HepG2 (cell line): ENCODE results near the gene CHN2. TPM values are rescaled to one million over a fixed set of nuclear protein-coding genes. Genes with fewer than 3 reads are reported as not detected.

Experiments
- FOXO1 ChIP-seq: sonication (generic); formaldehyde crosslinking; IDR thresholded peaks from 2 replicates; pipeline ENCODE4 v1.4.0; 2020; ENCODE audit warnings: missing genetic modification reagents
- HOMEZ ChIP-seq: IDR thresholded peaks from 2 replicates; pipeline ENCODE4 v1.6.1; 2016; ENCODE audit warnings: low read depth
- KDM5B ChIP-seq: sonication (generic); formaldehyde crosslinking; IDR thresholded peaks from 2 replicates; pipeline ENCODE4 v1.4.0; 2020; ENCODE audit warnings: missing genetic modification reagents, mild to moderate bottlenecking, borderline replicate concordance
- LCORL ChIP-seq, 2 experiments: fragments of 450-650 bp in 1 of 2; sonication (generic) in 1 of 2; formaldehyde crosslinking in 1 of 2; IDR thresholded peaks; 2 replicates each; pipeline versions ENCODE4 v1.5.0 to v1.6.1; 2017 to 2020; ENCODE audit warnings: antibody characterized with exemption in 1 of 2, missing genetic modification reagents in 1 of 2
- MIER3 ChIP-seq: IDR thresholded peaks from 2 replicates; pipeline ENCODE4 v1.6.1; 2016; ENCODE audit warnings: missing compliant biosample characterization, borderline replicate concordance
- MTERF4 ChIP-seq: sonication (generic); formaldehyde crosslinking; IDR thresholded peaks from 2 replicates; pipeline ENCODE4 v1.8.0; 2023; ENCODE audit warnings: mild to moderate bottlenecking, missing genetic modification reagents
- SMAD9 ChIP-seq: sonication (generic); formaldehyde crosslinking; IDR thresholded peaks from 2 replicates; pipeline ENCODE4 v1.5.1; 2020; ENCODE audit warnings: mild to moderate bottlenecking, missing genetic modification reagents
- STAT5B ChIP-seq: sonication (generic); formaldehyde crosslinking; IDR thresholded peaks from 2 replicates; pipeline ENCODE4 v1.4.0; 2020; ENCODE audit warnings: missing genetic modification reagents
- ZHX2 ChIP-seq, 2 experiments: sonication (generic) in 1 of 2; formaldehyde crosslinking in 1 of 2; IDR thresholded peaks; 2 replicates each; pipeline versions ENCODE4 v1.6.1 to v1.9.0; 2014 to 2022; ENCODE audit warnings: antibody characterized with exemption in 1 of 2, borderline replicate concordance in 1 of 2, inconsistent platforms in 1 of 2, low read depth in 1 of 2, missing genetic modification reagents in 1 of 2
- ZNF160 ChIP-seq: sonication (generic); formaldehyde crosslinking; IDR thresholded peaks from 2 replicates; pipeline ENCODE4 v1.8.0; 2022; ENCODE audit warnings: mild to moderate bottlenecking, inconsistent platforms, missing genetic modification reagents
- ZNF33B ChIP-seq: sonication (generic); formaldehyde crosslinking; IDR thresholded peaks from 2 replicates; pipeline ENCODE4 v1.5.1; 2020; ENCODE audit warnings: mild to moderate bottlenecking, missing genetic modification reagents
- ZNF674 ChIP-seq: sonication (generic); formaldehyde crosslinking; IDR thresholded peaks from 2 replicates; pipeline ENCODE4 v1.5.0; 2020; ENCODE audit warnings: low read depth, mild to moderate bottlenecking, missing genetic modification reagents
- ZNF780A ChIP-seq: sonication (generic); formaldehyde crosslinking; IDR thresholded peaks from 2 replicates; pipeline ENCODE4 v1.8.0; 2022; ENCODE audit warnings: mild to moderate bottlenecking, missing genetic modification reagents, moderate library complexity
- polyA plus RNA-seq, 8 experiments: library from polyadenylated mRNA; depleted of rRNA in 3 of 8; stranded (reverse) in 7 of 8; unstranded in 1 of 8; fragments of >200 nt; fragmentation: Illumina TruSeq in 4 of 8; extraction: Trizol in 4 of 8; gene quantifications; 2 replicates each; pipeline versions ENCODE4 v1.2.1 to v1.2.3, GENCODE V29; 2011 to 2016; ENCODE audit warnings: low read depth in 4 of 8, missing spikeins in 1 of 8, mixed read lengths in 1 of 8; ENCODE audit not compliant: insufficient read depth in 1 of 8
- total RNA-seq, 5 experiments: library from RNA; depleted of rRNA; stranded (reverse); fragments of >200 nt; fragmentation: Illumina TruSeq; extraction: Trizol; gene quantifications; 2 replicates each; pipeline ENCODE4 v1.2.3, GENCODE V29; 2016; ENCODE audit warnings: low read depth in 1 of 5

CHN2 gene
- total and polyA plus RNA-seq, 2 of the 13 experiments (the other 11 are each of a cell fraction or from before 2014, with no cell fraction given), result 23.5 to 30.5 TPM

- TF ChIP-seq ZHX2 (IDR thresholded peaks at IDR 0.05; ENCODE audit: low read depth), result no peak
- TF ChIP-seq ZHX2 (CRISPR knock-in tag; IDR thresholded peaks at IDR 0.05; ENCODE audit: borderline replicate concordance), result no peak
- TF ChIP-seq ZNF33B, result no peak
- TF ChIP-seq MIER3 (CRISPR knock-in tag), result no peak
- TF ChIP-seq LCORL (IDR thresholded peaks at IDR 0.05), result no peak
- no peak for TF ChIP-seq LCORL (CRISPR knock-in tag; IDR thresholded peaks at IDR 0.05)
- TF ChIP-seq SMAD9 (CRISPR knock-in tag), result no peak
- TF ChIP-seq STAT5B (CRISPR knock-in tag), result no peak
- TF ChIP-seq ZNF674 (CRISPR knock-in tag), result no peak
- TF ChIP-seq MTERF4 (CRISPR knock-in tag), result no peak
- TF ChIP-seq ZNF780A, result no peak
- no peak for TF ChIP-seq HOMEZ (CRISPR knock-in tag)
- TF ChIP-seq FOXO1 (CRISPR knock-in tag), result no peak; the same call in 1 of the 2 replicates
- TF ChIP-seq ZNF160 (CRISPR knock-in tag), result no peak
- TF ChIP-seq KDM5B (CRISPR knock-in tag), result no peak
These were observed 97.4 kb downstream of the CHN2 start (continued) for GRCh38 chr7:29291723-29292618.
